ENCODE results near the gene GPAM.
A peak's percentile ranks its signal among the peaks of the same experiment; 100 is the strongest.

Gene GPAM

GRCh38 chr10:112177247-112177646 is 6.3 kb downstream of the GPAM start:
- no peak for DNase-seq

- DNase-seq, result no peak
Observed at GRCh38 chr10:112176543-112176942, 7.0 kb downstream of the GPAM start.

GRCh38 chr10:112175409-112175808 is 8.2 kb downstream of the GPAM start:
- DNase-seq, result no peak

GRCh38 chr10:112173206-112173605 is 10.4 kb downstream of the GPAM start:
- DNase-seq, result no peak

- DNase-seq, result no peak
Observed at GRCh38 chr10:112168733-112169132, 14.8 kb downstream of the GPAM start.

- no peak for DNase-seq
Observed at GRCh38 chr10:112166800-112167199, 16.8 kb downstream of the GPAM start.

- no peak for DNase-seq
Observed at GRCh38 chr10:112161757-112162518, 21.6 kb downstream of the GPAM start.

- no peak for DNase-seq
Observed at GRCh38 chr10:112160834-112161233, 22.7 kb downstream of the GPAM start.

GRCh38 chr10:112159469-112159868 is 24.1 kb downstream of the GPAM start:
- DNase-seq, result no peak

- DNase-seq, result no peak
Observed at GRCh38 chr10:112151524-112152039, 32.0 kb downstream of the GPAM start.

- no peak for DNase-seq
Observed at GRCh38 chr10:112148331-112148730, 35.2 kb downstream of the GPAM start.

- DNase-seq, result no peak
Observed at GRCh38 chr10:112146799-112147198, 36.8 kb downstream of the GPAM start.

GRCh38 chr10:112145263-112145662 is 38.3 kb downstream of the GPAM start:
- DNase-seq, result no peak

- DNase-seq, result no peak
Observed at GRCh38 chr10:112143420-112143819, 40.1 kb downstream of the GPAM start.

- DNase-seq, result no peak
Observed at GRCh38 chr10:112141292-112141691, 42.3 kb downstream of the GPAM start.

- peak; percentile 49 for DNase-seq
Observed at GRCh38 chr10:112140110-112140970, 43.2 kb downstream of the GPAM start.

GRCh38 chr10:112139176-112139575 is 44.4 kb downstream of the GPAM start:
- DNase-seq, result no peak

GRCh38 chr10:112137154-112137987 is 46.2 kb downstream of the GPAM start:
- DNase-seq, result peak; percentile 37

- DNase-seq, result no peak
Observed at GRCh38 chr10:112136486-112137153, 46.9 kb downstream of the GPAM start.

- no peak for DNase-seq
Observed at GRCh38 chr10:112135604-112136003, 48.0 kb downstream of the GPAM start.

GRCh38 chr10:112132435-112132834 is 51.1 kb downstream of the GPAM start:
- no peak for DNase-seq

- no peak for DNase-seq
Observed at GRCh38 chr10:112131996-112132395, 51.6 kb downstream of the GPAM start.

Data from stimulated activated naive CD4-positive, alpha-beta T cell treated with Interleukin-2 at 50 U/mL for 16 hours (primary cell).